Endometrial microvascular endothelial cells (primary cell): Measurements from ENCODE around the gene PTTG1. TPM values are rescaled to one million over a fixed set of nuclear protein-coding genes. Genes with fewer than 3 reads are reported as not detected.

ENCODE experiments used
- in situ Hi-C: cut with HindIII; loops from 2 replicates; pipeline ENCODE4 v1.10.0; 2017; ENCODE audit warnings: low sequenced_read_pairs, low pct_unique_long_range_greater_than_20kb; ENCODE audit errors: inconsistent ontology term
- total RNA-seq: library from RNA; depleted of rRNA; stranded (reverse); fragments of >200 nt; gene quantifications from one replicate; pipeline ENCODE4 v1.2.3, GENCODE V29; 2015; ENCODE audit errors: inconsistent ontology term

PTTG1 gene
- total RNA-seq, 1 donor from 2014 or later = 187 TPM

- in situ Hi-C loops = no loop called here
These were observed 46.1 kb downstream of the PTTG1 start for GRCh38 chr5:160467555-160468362.

GRCh38 chr5:160468363-160468975 lies 46.8 kb downstream of the PTTG1 start:
- in situ Hi-C loops = no loop called here

- in situ Hi-C loops = no loop called here
These were observed 47.8 kb downstream of the PTTG1 start for GRCh38 chr5:160469156-160470144.

GRCh38 chr5:160470437-160471361 lies 49.0 kb downstream of the PTTG1 start:
- in situ Hi-C loops = no loop called here

GRCh38 chr5:160471761-160472160 lies 50.1 kb downstream of the PTTG1 start:
- in situ Hi-C loops = no loop called here

- in situ Hi-C loops = no loop called here
These were observed 50.8 kb downstream of the PTTG1 start for GRCh38 chr5:160472482-160472881.

- in situ Hi-C loops = no loop called here
These were observed 52.0 kb downstream of the PTTG1 start for GRCh38 chr5:160473681-160474080.

- in situ Hi-C loops = no loop called here
These were observed 52.4 kb downstream of the PTTG1 start for GRCh38 chr5:160474084-160474483.

GRCh38 chr5:160475864-160476438 lies 54.3 kb downstream of the PTTG1 start:
- in situ Hi-C loops = no loop called here

GRCh38 chr5:160477266-160477970 lies 55.8 kb downstream of the PTTG1 start:
- in situ Hi-C loops = no loop called here

- in situ Hi-C loops = no loop called here
These were observed 56.5 kb downstream of the PTTG1 start for GRCh38 chr5:160478163-160478562.

Other genes with a start within 250 kb of the PTTG1 start
- gene FABP6, start 192.3 kb upstream of the PTTG1 start, total RNA-seq = not detected
- 8.6 TPM for gene CCNJL, start 109.3 kb upstream of the PTTG1 start, total RNA-seq
- gene C1QTNF2, start 51.2 kb upstream of the PTTG1 start, total RNA-seq = not detected
- 1.0 TPM for gene FAM200C, start 21.8 kb upstream of the PTTG1 start, total RNA-seq
- gene SLU7, start 2.8 kb upstream of the PTTG1 start, total RNA-seq = 35.5 TPM